Naive thymus-derived CD4-positive, alpha-beta T cell (primary cell): ENCODE results near the gene FAAP20. TPM values are rescaled to one million over a fixed set of nuclear protein-coding genes. Genes with fewer than 3 reads are reported as not detected.

Source experiments
- ATAC-seq: fragments of 150-1000 bp; cut with Tn5 transposase; 2 replicates; pipeline ENCODE4 v1.10.0; 2021; ENCODE audit warnings: mild to moderate bottlenecking, moderate library complexity
- CTCF ChIA-PET: fragments of 350-600 bp; sonication (Branson Sonifier 250); formaldehyde crosslinking; loops from one replicate; lab custom pipeline; 2021; ENCODE audit warnings: antibody characterized with exemption; lab: Charles Lee
- POLR2A ChIA-PET: fragments of 350-600 bp; sonication (Branson Sonifier 250); formaldehyde crosslinking; loops from one replicate; lab custom pipeline; 2021; ENCODE audit warnings: antibody characterized with exemption, inconsistent platforms; lab: Charles Lee
- DNase-seq, 9 donors: peaks; one replicate each; pipeline versions ENCODE4 v3.0.0 to v3.0.0-alpha.2; 2020 to 2022; ENCODE audit warnings: mixed read lengths in 1 of 9
- H3K27ac ChIP-seq: one replicate; pipeline ENCODE4 v1.7.0; 2013; ENCODE audit warnings: mild to moderate bottlenecking, low read depth, low read length, moderate library complexity
- H3K27me3 ChIP-seq, 2 donors: one replicate each; pipeline ENCODE4 v1.7.0; 2013; ENCODE audit warnings: low read length in 2 of 2, mild to moderate bottlenecking in 2 of 2, moderate library complexity in 2 of 2; ENCODE audit not compliant: control insufficient read depth in 2 of 2, insufficient read depth in 2 of 2
- H3K36me3 ChIP-seq, 3 experiments: 1 replicate in 2 of 3; 2 replicates in 1 of 3; pipeline ENCODE4 v1.7.0; 2013; ENCODE audit warnings: low read length in 3 of 3, mild to moderate bottlenecking in 3 of 3, moderate library complexity in 1 of 3; ENCODE audit not compliant: insufficient read depth in 3 of 3, control insufficient read depth in 2 of 3
- H3K4me1 ChIP-seq, 2 donors: one replicate each; pipeline ENCODE4 v1.7.0; 2013; ENCODE audit warnings: low read length in 2 of 2, mild to moderate bottlenecking in 2 of 2, moderate library complexity in 1 of 2; ENCODE audit not compliant: control insufficient read depth in 2 of 2, insufficient read depth in 2 of 2
- H3K4me3 ChIP-seq: 2 replicates; pipeline ENCODE4 v1.7.0; 2013; ENCODE audit warnings: mild to moderate bottlenecking, low read length
- H3K9me3 ChIP-seq, 3 experiments: 1 replicate in 2 of 3; 2 replicates in 1 of 3; pipeline ENCODE4 v1.7.0; 2013; ENCODE audit warnings: low read length in 3 of 3; ENCODE audit not compliant: control insufficient read depth in 2 of 3
- H3K27ac Mint-ChIP-seq, 9 donors: one replicate each; pipeline ENCODE4 v1.8.0; 2020 to 2022; ENCODE audit warnings: mixed read lengths in 9 of 9, mild to moderate bottlenecking in 8 of 9, moderate library complexity in 5 of 9, inconsistent platforms in 2 of 9
- H3K27me3 Mint-ChIP-seq, 5 donors: one replicate each; pipeline ENCODE4 v1.8.0; 2021 to 2022; ENCODE audit warnings: mixed read lengths in 5 of 5, mild to moderate bottlenecking in 1 of 5
- H3K36me3 Mint-ChIP-seq, 5 donors: one replicate each; pipeline ENCODE4 v1.8.0; 2020 to 2022; ENCODE audit warnings: mixed read lengths in 5 of 5, mild to moderate bottlenecking in 3 of 5, inconsistent platforms in 1 of 5
- H3K4me1 Mint-ChIP-seq, 7 donors: one replicate each; pipeline ENCODE4 v1.8.0; 2020 to 2022; ENCODE audit warnings: mixed read lengths in 7 of 7, mild to moderate bottlenecking in 3 of 7, inconsistent platforms in 1 of 7
- H3K4me3 Mint-ChIP-seq, 10 donors: one replicate each; pipeline ENCODE4 v1.8.0; 2020 to 2022; ENCODE audit warnings: mild to moderate bottlenecking in 10 of 10, mixed read lengths in 10 of 10, moderate library complexity in 6 of 10, inconsistent platforms in 2 of 10
- H3K9me3 Mint-ChIP-seq, 11 donors: one replicate each; pipeline ENCODE4 v1.8.0; 2020 to 2022; ENCODE audit warnings: mixed read lengths in 11 of 11, mild to moderate bottlenecking in 4 of 11, inconsistent platforms in 1 of 11, moderate library complexity in 1 of 11
- intact Hi-C, 2 donors: fragments of 100-400 bp; cut with micrococcal nuclease; formaldehyde crosslinking; loops; one replicate each; pipeline ENCODE4 v1.15.1; 2023
- polyA plus RNA-seq, 2 donors: library from polyadenylated mRNA; unstranded; fragments of 300-500 nt; fragmentation: Illumina TruSeq; gene quantifications; one replicate each; pipeline ENCODE4 v1.2.3, GENCODE V29; 2021
- total RNA-seq, 6 experiments: library from RNA in 5 of 6; stranded (reverse) in 5 of 6; gene quantifications; 1 replicate in 5 of 6; 2 replicates in 1 of 6; pipeline ENCODE4 v1.2.3 and lab custom pipeline; 2021 to 2026

The FAAP20 gene
- total and polyA plus RNA-seq, 7 experiments from 2014 or later, result 43.2 to 77.0 (median 55.7) TPM

DNA sequence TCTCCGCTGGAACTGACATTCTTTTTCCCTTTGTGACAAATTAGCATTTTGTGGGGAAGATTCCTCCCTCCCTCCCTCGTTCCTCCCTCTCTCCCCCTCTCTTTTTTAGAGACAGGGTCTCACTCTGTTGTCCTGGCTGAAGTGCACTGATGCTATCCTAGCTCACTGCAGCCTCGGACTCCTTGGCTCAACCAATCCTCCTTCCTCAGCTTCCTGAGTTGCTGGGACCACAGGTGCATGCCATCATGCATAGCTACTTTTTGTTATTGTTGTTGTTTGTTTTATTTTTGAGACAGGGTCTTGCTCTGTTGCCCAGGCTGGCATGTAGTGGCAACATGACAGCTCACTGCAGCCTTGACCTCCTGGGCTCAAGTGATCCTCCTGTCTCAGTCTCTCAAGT lies 26.7 kb upstream of the FAAP20 start:
- H3K4me3 ChIP-seq, result no peak overlapping the region
- intact Hi-C loops, result no loop called here
- H3K4me3 Mint-ChIP-seq, result no peak overlapping the region
- DNase-seq, result no peak
- ChIA-PET POLR2A (interaction anchor here (1.3 kb wide), 1 partner anchor 9 kb away, joined by 3 read pairs; no protein-coding TSS in a partner anchor), CTCF (no interaction called here)
- peaks cover 0 to under 1% of the 10 kb centered on the region in 2 donors for H3K4me1 ChIP-seq
- peaks cover 0 to 17% (median 0%) of the 10 kb centered on the region in 5 donors for H3K27me3 Mint-ChIP-seq
- ATAC-seq, result no peak
- peaks cover 0 to 5% (median 0%) of the 10 kb centered on the region in 11 donors for H3K9me3 Mint-ChIP-seq
- H3K9me3 ChIP-seq, result no peaks in the 10 kb centered on the region
- H3K4me1 Mint-ChIP-seq, result peaks cover 0 to 8% (median 6%) of the 10 kb centered on the region in 7 donors
- no peaks in the 10 kb centered on the region for H3K36me3 Mint-ChIP-seq
- H3K27ac Mint-ChIP-seq, result peak overlapping the region in 2 of 9 donors; percentile 36 to 57
- no peaks in the 10 kb centered on the region for H3K36me3 ChIP-seq
- H3K27me3 ChIP-seq, result no peaks in the 10 kb centered on the region
- H3K27ac ChIP-seq, result no peak overlapping the region

DNA sequence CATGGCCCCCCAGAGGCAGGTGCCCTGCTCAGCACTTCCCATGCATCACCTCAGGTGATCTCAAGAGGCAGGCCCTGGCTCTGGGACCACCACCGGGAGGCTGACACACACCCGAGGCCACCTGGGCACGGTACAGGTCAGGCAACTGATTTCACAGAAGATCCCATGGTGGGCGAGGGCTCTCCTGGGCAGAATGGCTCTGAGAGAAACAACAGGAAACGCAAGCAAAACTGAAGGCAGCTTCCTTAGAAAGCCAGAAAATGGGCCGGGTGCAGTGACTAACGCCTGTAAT lies 22.1 kb upstream of the FAAP20 start:
- POLR2A ChIA-PET, result interaction anchor here (0.6 to 1.4 kb wide), 2 partner anchors 11 to 15 kb away, joined by 3 read pairs; no protein-coding TSS in a partner anchor
- H3K36me3 ChIP-seq, result no peaks in the 10 kb centered on the region
- ATAC-seq, result no peak
- no peaks in the 10 kb centered on the region for H3K36me3 Mint-ChIP-seq
- no peak overlapping the region for H3K4me3 ChIP-seq
- no peak for DNase-seq
- H3K27me3 Mint-ChIP-seq, result peaks cover 0 to 11% (median 0%) of the 10 kb centered on the region in 5 donors
- no peak overlapping the region for H3K27ac Mint-ChIP-seq
- no peak overlapping the region for H3K27ac ChIP-seq
- CTCF ChIA-PET, result no interaction called here
- no peak overlapping the region for H3K4me3 Mint-ChIP-seq
- H3K4me1 ChIP-seq, result peaks cover 8 to 13% of the 10 kb centered on the region in 2 donors
- intact Hi-C loops, result no loop called here
- no peaks in the 10 kb centered on the region for H3K9me3 ChIP-seq
- no peaks in the 10 kb centered on the region for H3K27me3 ChIP-seq
- peaks cover 0 to 11% (median 3%) of the 10 kb centered on the region in 7 donors for H3K4me1 Mint-ChIP-seq
- H3K9me3 Mint-ChIP-seq, result peaks cover 0 to 5% (median 0%) of the 10 kb centered on the region in 11 donors

DNA sequence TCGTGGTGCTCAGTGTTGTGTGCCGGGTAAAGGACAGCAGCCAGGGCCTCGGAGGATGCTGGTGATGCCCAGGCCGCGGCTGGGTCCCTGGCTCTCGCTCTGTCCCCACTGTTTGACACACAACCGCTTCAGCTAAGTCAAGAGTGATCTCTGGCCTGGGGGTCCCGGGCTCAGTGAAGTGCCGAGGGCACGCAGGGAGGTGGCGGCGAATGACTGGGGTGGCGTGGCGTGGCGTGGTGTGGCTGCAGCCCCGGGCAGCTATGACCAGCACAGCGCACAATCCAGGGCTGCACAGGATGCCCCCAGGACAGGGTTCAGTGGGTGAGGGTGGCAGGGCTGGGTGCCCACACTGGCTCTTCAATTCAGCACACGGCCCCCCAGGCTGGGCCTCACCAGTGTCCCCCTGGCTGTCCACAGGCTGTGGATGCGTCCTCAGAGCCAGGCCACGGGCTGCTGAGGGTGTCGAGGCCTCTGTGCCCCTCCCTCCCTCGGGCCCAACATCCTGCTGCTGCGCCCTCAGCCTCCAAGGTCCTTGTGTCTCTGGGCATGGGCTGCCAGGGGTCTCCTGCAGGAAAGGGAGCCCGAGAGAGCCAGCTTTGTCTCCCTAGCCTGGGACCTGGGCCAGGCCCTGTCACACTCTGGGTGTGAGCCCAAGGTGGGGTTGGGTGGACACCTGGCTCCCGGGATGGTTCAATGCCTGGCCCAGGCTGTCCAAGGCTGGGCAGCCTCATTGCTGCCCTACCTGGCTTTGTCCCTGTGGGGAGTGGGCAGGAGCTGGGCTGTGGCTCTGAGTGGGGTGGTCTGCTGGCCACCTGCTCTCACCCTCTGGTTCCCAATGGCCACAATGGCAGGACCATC lies 21.6 kb upstream of the FAAP20 start:
- ChIA-PET POLR2A (interaction anchor here (0.6 to 1.4 kb wide), 2 partner anchors 10 to 15 kb away, joined by 3 read pairs; no protein-coding TSS in a partner anchor), CTCF (no interaction called here)
- intact Hi-C loops, result no loop called here
- peaks cover 8 to 13% of the 10 kb centered on the region in 2 donors for H3K4me1 ChIP-seq
- no peak overlapping the region for H3K27ac ChIP-seq
- H3K36me3 ChIP-seq, result no peaks in the 10 kb centered on the region
- peak overlapping the region in 1 of 9 donors; percentile 25 for H3K27ac Mint-ChIP-seq
- no peak for ATAC-seq
- DNase-seq, result no peak
- H3K4me1 Mint-ChIP-seq, result peaks cover 0 to 11% (median 3%) of the 10 kb centered on the region in 7 donors
- peaks cover 0 to 5% (median 0%) of the 10 kb centered on the region in 11 donors for H3K9me3 Mint-ChIP-seq
- H3K4me3 Mint-ChIP-seq, result no peak overlapping the region
- no peaks in the 10 kb centered on the region for H3K36me3 Mint-ChIP-seq
- no peaks in the 10 kb centered on the region for H3K27me3 ChIP-seq
- no peaks in the 10 kb centered on the region for H3K9me3 ChIP-seq
- no peak overlapping the region for H3K4me3 ChIP-seq
- peaks cover 0 to 8% (median 0%) of the 10 kb centered on the region in 5 donors for H3K27me3 Mint-ChIP-seq

DNA sequence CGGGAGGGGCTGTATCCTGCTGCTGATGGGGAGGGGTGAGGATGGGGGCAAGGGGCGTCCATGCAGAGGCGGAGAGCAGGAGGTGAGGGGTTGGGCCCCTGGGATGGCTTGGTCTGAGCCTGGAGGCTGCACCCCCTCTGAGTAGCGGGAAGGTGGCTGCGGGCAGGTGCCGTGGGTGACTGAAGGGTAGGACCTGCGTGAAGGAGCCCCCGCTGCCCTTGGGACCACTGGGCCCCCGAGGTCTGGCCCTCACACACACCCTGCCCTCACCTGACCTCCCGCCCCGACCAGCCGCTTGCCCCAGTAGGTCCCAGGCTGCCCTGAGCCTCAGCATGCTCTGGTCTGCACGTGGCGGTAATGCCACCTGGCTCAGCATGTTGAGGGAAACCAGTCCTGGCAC lies 20.8 kb upstream of the FAAP20 start:
- no peaks in the 10 kb centered on the region for H3K9me3 ChIP-seq
- peaks cover 8 to 13% of the 10 kb centered on the region in 2 donors for H3K4me1 ChIP-seq
- H3K27ac ChIP-seq, result no peak overlapping the region
- no peak overlapping the region for H3K4me3 ChIP-seq
- H3K27me3 ChIP-seq, result no peaks in the 10 kb centered on the region
- no peaks in the 10 kb centered on the region for H3K36me3 ChIP-seq
- ATAC-seq (no peak), DNase-seq (no peak)
- Mint-ChIP-seq H3K27me3 (peaks cover 0 to 8% (median 0%) of the 10 kb centered on the region in 5 donors), H3K4me3 (no peak overlapping the region), H3K9me3 (peaks cover 0 to 5% (median 0%) of the 10 kb centered on the region in 11 donors), H3K4me1 (peaks cover 0 to 11% (median 3%) of the 10 kb centered on the region in 7 donors), H3K36me3 (no peaks in the 10 kb centered on the region), H3K27ac (no peak overlapping the region)
- ChIA-PET POLR2A (no interaction called here), CTCF (no interaction called here)
- intact Hi-C loops, result no loop called here

DNA sequence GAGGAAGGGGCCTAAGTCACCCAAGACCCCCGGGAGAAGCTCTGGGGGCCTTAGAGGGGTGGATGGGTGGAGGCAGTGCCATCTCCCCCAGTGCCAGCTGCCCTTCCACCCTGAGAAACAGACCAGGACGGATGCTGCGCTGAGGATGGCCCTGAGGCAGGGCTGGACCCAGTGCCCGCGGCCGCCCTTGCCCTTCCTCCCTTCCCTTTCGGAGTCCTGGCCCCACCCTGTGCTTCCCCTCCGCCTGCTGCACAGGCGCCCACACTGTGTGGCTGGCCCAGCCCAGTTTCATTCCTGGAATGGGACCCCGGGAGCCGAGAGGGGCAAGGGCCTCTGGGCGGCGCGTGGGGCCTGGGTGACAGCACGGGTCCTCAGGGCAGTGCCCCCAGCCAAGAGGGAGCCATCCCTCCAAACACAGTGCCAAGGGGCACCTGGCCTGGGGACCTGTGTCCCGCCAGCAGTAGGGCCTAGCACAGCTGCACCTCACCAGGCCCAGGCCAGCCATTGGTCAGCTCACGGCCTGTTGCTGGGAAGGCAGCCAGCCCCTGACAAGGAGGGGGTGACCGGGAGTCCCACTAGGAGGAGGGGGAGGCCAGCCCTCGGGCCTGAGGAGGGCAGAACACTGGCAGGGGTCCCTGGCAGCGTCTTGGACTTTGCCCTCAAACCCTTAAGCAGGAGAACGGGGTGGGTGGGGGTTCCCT lies 20.1 kb upstream of the FAAP20 start:
- Histone ChIP-seq H3K27ac (no peak overlapping the region), H3K27me3 (no peaks in the 10 kb centered on the region), H3K4me1 (peaks cover 8 to 13% of the 10 kb centered on the region in 2 donors), H3K9me3 (no peaks in the 10 kb centered on the region), H3K36me3 (no peaks in the 10 kb centered on the region), H3K4me3 (no peak overlapping the region)
- peaks cover 0 to 11% (median 3%) of the 10 kb centered on the region in 7 donors for H3K4me1 Mint-ChIP-seq
- ChIA-PET POLR2A (interaction anchor here (0.6 kb wide), 1 partner anchor 908 kb away, joined by 3 read pairs; no protein-coding TSS in a partner anchor), CTCF (no interaction called here)
- H3K27ac Mint-ChIP-seq, result no peak overlapping the region
- no peak overlapping the region for H3K4me3 Mint-ChIP-seq
- peaks cover 0 to 5% (median 0%) of the 10 kb centered on the region in 11 donors for H3K9me3 Mint-ChIP-seq
- peaks cover 0 to 8% (median 0%) of the 10 kb centered on the region in 5 donors for H3K27me3 Mint-ChIP-seq
- no peak for ATAC-seq
- DNase-seq, result no peak
- intact Hi-C loops, result no loop called here
- H3K36me3 Mint-ChIP-seq, result no peaks in the 10 kb centered on the region

DNA sequence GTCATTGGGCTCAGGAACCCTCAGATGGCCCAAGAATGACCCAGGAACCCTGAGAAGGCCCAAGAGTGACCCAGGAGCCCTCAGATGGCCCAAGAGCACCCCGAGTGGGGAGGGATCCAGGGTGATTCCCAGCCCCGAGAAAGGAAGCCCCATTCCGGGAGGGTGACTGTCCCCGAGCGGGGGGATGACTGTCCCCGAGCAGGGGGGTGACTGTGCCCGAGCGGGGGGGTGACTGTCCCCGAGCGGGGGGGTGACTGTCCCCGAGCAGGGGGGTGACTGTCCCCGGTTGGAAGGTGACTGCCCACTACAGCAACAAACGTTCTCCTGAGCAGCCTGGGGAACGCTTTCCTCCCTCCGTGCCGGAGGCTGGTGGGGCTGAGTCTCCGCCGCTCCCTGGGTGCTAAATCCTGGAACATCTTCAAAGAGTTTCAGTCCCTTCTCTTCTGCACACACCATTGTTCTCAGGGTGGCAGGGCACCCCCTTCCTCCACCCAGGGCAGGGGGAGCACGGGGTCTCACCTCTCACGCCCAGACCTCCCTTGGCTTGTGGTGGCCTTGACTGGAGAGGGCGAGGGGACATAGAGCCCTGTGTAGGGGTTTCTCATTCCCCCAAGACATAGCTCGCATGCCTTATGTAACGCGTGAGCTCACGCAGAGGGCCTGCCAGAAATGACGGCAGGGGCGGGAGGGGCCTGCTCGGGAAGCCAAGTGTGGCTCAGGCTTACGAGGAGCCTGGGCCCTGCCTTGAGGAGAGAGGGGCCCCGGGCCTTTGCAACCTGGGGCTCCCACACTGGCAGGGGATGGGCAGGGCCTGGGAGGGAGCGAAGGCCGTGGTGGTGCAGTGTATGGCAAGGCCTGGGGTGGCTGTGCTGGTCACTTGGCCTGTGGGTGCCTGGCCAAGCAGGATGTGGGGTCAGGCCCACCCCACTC lies 19.3 kb upstream of the FAAP20 start:
- H3K36me3 Mint-ChIP-seq, result no peaks in the 10 kb centered on the region
- intact Hi-C loops, result loop anchor here in 1 of 2 donors (2.0 kb wide), 1 partner anchor 13 kb away; no protein-coding TSS in a partner anchor
- Histone ChIP-seq H3K36me3 (no peaks in the 10 kb centered on the region), H3K4me1 (peaks cover 8 to 13% of the 10 kb centered on the region in 2 donors), H3K9me3 (no peaks in the 10 kb centered on the region), H3K27me3 (no peaks in the 10 kb centered on the region), H3K4me3 (no peak overlapping the region), H3K27ac (no peak overlapping the region)
- peak overlapping the region in 3 of 10 donors; percentile 13 to 74 (median 56) for H3K4me3 Mint-ChIP-seq
- H3K4me1 Mint-ChIP-seq, result peaks cover 0 to 11% (median 3%) of the 10 kb centered on the region in 7 donors
- ChIA-PET CTCF (no interaction called here), POLR2A (no interaction called here)
- H3K9me3 Mint-ChIP-seq, result peaks cover 0 to 3% (median 0%) of the 10 kb centered on the region in 11 donors
- ATAC-seq (no peak), DNase-seq (no peak)
- H3K27ac Mint-ChIP-seq, result no peak overlapping the region
- peaks cover 0 to 3% (median 0%) of the 10 kb centered on the region in 5 donors for H3K27me3 Mint-ChIP-seq
